ENCODE measurements around the gene NLGN4X.

GRCh38 chrX:6151971-6152370, 76.7 kb downstream of the NLGN4X start:
- TF ChIP-seq CTCF (IDR thresholded peaks at IDR 0.05) (no peak), ZFX (IDR thresholded peaks at IDR 0.05; ENCODE audit: borderline replicate concordance) (no peak)

All from 22Rv1 (cell line).